ENCODE measurements around the gene TMEM269.

Gene TMEM269

GRCh38 chr1:42817976-42818375, 33.2 kb downstream of the TMEM269 start:
- Histone ChIP-seq H3K36me3 (ENCODE audit: control insufficient read depth in 2 of 2, insufficient read depth in 1 of 2, low read length in 2 of 2) (peaks cover 0 to 10% of the 10 kb centered on the region in 2 experiments; a peak in 1 of 3 replicates), H3K27ac (ENCODE audit: extremely low read depth, low read depth, low read length) (no peak overlapping the region), H3K4me3 (ENCODE audit: low read depth, low read length) (no peak overlapping the region), H3K9me3 (ENCODE audit: control insufficient read depth, insufficient read depth, low read depth, low read length) (no peaks in the 10 kb centered on the region), H3K4me1 (ENCODE audit: control insufficient read depth, insufficient read depth, low read length) (peaks cover 2% of the 10 kb centered on the region)
- ChIA-PET POLR2A (interaction anchor here (0.6 to 2.8 kb wide), 3 partner anchors 28 to 353 kb away, joined by 3 to 25 read pairs (median 18); partner anchors contain the start of genes C1orf50, P3H1 and ZNF691), CTCF (interaction anchor here (0.6 kb wide), 1 partner anchor 66 kb away, joined by 4 read pairs; no protein-coding TSS in a partner anchor)
- TF ChIP-seq GLI4 (tag by site-specific recombination; IDR thresholded peaks at IDR 0.05) (no peak), ZBTB7A (tag by site-specific recombination; IDR thresholded peaks at IDR 0.05; ENCODE audit: low read depth) (no peak), GLIS1 (tag by site-specific recombination; IDR thresholded peaks at IDR 0.05) (no peak), KLF1 (tag by site-specific recombination; IDR thresholded peaks at IDR 0.05) (no peak), ZNF426 (tag by site-specific recombination; IDR thresholded peaks at IDR 0.05) (no peak), ZNF629 (tag by site-specific recombination; IDR thresholded peaks at IDR 0.05) (no peak), ZNF654 (tag by site-specific recombination; IDR thresholded peaks at IDR 0.05; ENCODE audit: low read depth) (no peak), ZNF280D (tag by site-specific recombination; IDR thresholded peaks at IDR 0.05) (no peak), ZBTB17 (tag by site-specific recombination; IDR thresholded peaks at IDR 0.05) (no peak), ZNF830 (tag by site-specific recombination; IDR thresholded peaks at IDR 0.05; ENCODE audit: low read depth) (no peak), FEZF1 (tag by site-specific recombination; IDR thresholded peaks at IDR 0.05) (no peak), ZNF792 (tag by site-specific recombination; IDR thresholded peaks at IDR 0.05) (no peak), BCL11A (tag by site-specific recombination; IDR thresholded peaks at IDR 0.05; ENCODE audit: low read depth) (no peak)
- TF ChIP-seq, protein P1, sequence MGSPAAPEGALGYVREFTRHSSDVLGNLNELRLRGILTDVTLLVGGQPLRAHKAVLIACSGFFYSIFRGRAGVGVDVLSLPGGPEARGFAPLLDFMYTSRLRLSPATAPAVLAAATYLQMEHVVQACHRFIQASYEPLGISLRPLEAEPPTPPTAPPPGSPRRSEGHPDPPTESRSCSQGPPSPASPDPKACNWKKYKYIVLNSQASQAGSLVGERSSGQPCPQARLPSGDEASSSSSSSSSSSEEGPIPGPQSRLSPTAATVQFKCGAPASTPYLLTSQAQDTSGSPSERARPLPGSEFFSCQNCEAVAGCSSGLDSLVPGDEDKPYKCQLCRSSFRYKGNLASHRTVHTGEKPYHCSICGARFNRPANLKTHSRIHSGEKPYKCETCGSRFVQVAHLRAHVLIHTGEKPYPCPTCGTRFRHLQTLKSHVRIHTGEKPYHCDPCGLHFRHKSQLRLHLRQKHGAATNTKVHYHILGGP (tag by site-specific recombination; IDR thresholded peaks at IDR 0.05) = no peak
- TF ChIP-seq, protein P2, sequence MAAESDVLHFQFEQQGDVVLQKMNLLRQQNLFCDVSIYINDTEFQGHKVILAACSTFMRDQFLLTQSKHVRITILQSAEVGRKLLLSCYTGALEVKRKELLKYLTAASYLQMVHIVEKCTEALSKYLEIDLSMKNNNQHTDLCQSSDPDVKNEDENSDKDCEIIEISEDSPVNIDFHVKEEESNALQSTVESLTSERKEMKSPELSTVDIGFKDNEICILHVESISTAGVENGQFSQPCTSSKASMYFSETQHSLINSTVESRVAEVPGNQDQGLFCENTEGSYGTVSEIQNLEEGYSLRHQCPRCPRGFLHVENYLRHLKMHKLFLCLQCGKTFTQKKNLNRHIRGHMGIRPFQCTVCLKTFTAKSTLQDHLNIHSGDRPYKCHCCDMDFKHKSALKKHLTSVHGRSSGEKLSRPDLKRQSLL (tag by site-specific recombination; IDR thresholded peaks at IDR 0.05) = no peak
- TF ChIP-seq, protein P3, sequence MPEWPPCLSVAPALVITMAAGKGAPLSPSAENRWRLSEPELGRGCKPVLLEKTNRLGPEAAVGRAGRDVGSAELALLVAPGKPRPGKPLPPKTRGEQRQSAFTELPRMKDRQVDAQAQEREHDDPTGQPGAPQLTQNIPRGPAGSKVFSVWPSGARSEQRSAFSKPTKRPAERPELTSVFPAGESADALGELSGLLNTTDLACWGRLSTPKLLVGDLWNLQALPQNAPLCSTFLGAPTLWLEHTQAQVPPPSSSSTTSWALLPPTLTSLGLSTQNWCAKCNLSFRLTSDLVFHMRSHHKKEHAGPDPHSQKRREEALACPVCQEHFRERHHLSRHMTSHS (tag by site-specific recombination; IDR thresholded peaks at IDR 0.05) = no peak
- TF ChIP-seq, protein P4, sequence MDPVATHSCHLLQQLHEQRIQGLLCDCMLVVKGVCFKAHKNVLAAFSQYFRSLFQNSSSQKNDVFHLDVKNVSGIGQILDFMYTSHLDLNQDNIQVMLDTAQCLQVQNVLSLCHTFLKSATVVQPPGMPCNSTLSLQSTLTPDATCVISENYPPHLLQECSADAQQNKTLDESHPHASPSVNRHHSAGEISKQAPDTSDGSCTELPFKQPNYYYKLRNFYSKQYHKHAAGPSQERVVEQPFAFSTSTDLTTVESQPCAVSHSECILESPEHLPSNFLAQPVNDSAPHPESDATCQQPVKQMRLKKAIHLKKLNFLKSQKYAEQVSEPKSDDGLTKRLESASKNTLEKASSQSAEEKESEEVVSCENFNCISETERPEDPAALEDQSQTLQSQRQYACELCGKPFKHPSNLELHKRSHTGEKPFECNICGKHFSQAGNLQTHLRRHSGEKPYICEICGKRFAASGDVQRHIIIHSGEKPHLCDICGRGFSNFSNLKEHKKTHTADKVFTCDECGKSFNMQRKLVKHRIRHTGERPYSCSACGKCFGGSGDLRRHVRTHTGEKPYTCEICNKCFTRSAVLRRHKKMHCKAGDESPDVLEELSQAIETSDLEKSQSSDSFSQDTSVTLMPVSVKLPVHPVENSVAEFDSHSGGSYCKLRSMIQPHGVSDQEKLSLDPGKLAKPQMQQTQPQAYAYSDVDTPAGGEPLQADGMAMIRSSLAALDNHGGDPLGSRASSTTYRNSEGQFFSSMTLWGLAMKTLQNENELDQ (tag by site-specific recombination; IDR thresholded peaks at IDR 0.05; ENCODE audit: low read depth) = no peak
